ENCODE results near the gene PPAT.

DNA sequence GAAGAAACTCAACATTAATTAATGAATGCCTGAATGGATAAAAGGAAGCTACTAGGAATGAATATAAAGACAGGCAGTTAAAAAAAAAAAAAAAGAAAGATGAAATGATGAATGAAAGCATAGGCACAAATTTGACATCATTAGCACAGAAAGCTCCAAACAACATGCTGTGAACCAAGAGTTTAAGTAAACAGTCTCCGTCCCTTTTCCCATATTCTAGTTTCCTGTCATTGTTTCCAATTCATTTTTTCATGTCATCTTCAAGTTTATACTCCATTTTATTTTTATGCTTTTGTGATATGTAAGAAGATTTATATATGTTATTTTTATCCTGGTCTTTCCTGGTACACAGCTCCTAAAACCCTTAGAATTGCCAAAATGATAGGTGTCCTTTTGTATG, 30.4 kb downstream of the PPAT start:
- TF ChIP-seq, protein P1, sequence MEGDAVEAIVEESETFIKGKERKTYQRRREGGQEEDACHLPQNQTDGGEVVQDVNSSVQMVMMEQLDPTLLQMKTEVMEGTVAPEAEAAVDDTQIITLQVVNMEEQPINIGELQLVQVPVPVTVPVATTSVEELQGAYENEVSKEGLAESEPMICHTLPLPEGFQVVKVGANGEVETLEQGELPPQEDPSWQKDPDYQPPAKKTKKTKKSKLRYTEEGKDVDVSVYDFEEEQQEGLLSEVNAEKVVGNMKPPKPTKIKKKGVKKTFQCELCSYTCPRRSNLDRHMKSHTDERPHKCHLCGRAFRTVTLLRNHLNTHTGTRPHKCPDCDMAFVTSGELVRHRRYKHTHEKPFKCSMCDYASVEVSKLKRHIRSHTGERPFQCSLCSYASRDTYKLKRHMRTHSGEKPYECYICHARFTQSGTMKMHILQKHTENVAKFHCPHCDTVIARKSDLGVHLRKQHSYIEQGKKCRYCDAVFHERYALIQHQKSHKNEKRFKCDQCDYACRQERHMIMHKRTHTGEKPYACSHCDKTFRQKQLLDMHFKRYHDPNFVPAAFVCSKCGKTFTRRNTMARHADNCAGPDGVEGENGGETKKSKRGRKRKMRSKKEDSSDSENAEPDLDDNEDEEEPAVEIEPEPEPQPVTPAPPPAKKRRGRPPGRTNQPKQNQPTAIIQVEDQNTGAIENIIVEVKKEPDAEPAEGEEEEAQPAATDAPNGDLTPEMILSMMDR (conservative IDR thresholded peaks at IDR 0.05; ENCODE audit: low read depth, low read length): no peak
- TF ChIP-seq EZH2phosphoT487 (IDR thresholded peaks at IDR 0.05; ENCODE audit: borderline replicate concordance, low read length): no peak
